Liver (tissue), 3 donors: ENCODE results near the gene CD33.

ENCODE experiments used
- CTCF ChIP-seq: fragments of 150-350 bp; IDR thresholded peaks from 2 replicates; pipeline ENCODE4 v1.5.1; 2017; ENCODE audit warnings: improper control_type of control experiment, low read depth, low read length; ENCODE audit not compliant: missing input control
- EGR1 ChIP-seq, 2 donors: IDR thresholded peaks; 2 replicates each; pipeline ENCODE4 v1.6.1; 2016 to 2018; ENCODE audit warnings: antibody characterized with exemption in 2 of 2, low read depth in 2 of 2
- FOXA1 ChIP-seq: IDR thresholded peaks from 2 replicates; pipeline ENCODE4 v1.6.1; 2016; ENCODE audit warnings: antibody characterized with exemption
- GABPA ChIP-seq, 2 donors: IDR thresholded peaks in 1 of 2; conservative IDR thresholded peaks in 1 of 2; 2 replicates each; pipeline ENCODE4 v1.6.1; 2016; ENCODE audit warnings: antibody characterized with exemption in 2 of 2, mild to moderate bottlenecking in 1 of 2, moderate library complexity in 1 of 2
- MAX ChIP-seq: IDR thresholded peaks from 2 replicates; pipeline ENCODE4 v1.6.1; 2016; ENCODE audit warnings: antibody characterized with exemption
- SP1 ChIP-seq: IDR thresholded peaks from 2 replicates; pipeline ENCODE4 v1.6.1; 2018; ENCODE audit warnings: antibody characterized with exemption, mild to moderate bottlenecking
- TAF1 ChIP-seq: conservative IDR thresholded peaks from 2 replicates; pipeline ENCODE4 v1.6.1; 2016; ENCODE audit warnings: antibody characterized with exemption, mild to moderate bottlenecking
- YY1 ChIP-seq: IDR thresholded peaks from 2 replicates; pipeline ENCODE4 v1.6.1; 2016; ENCODE audit warnings: antibody characterized with exemption, mild to moderate bottlenecking
- ZBTB33 ChIP-seq: IDR thresholded peaks from 2 replicates; pipeline ENCODE4 v1.6.1; 2016; ENCODE audit warnings: antibody characterized with exemption
- TF ChIP-seq, protein P1 (sequence below): IDR thresholded peaks from 2 replicates; pipeline ENCODE4 v1.6.1; 2016; ENCODE audit warnings: antibody characterized with exemption, mild to moderate bottlenecking
- donor health status: healthy.
- donor health status: healthy.

- TF ChIP-seq CTCF (no peak), MAX (no peak), ZBTB33 (no peak), GABPA (IDR thresholded peaks at IDR 0.05 in 1 of 2, conservative IDR thresholded peaks at IDR 0.05 in 1 of 2) (no peak), SP1 (no peak), TAF1 (no peak), EGR1 (IDR thresholded peaks at IDR 0.05; ENCODE audit: low read depth in 2 of 2) (no peak), YY1 (no peak), FOXA1 (no peak)
- TF ChIP-seq, protein P1, sequence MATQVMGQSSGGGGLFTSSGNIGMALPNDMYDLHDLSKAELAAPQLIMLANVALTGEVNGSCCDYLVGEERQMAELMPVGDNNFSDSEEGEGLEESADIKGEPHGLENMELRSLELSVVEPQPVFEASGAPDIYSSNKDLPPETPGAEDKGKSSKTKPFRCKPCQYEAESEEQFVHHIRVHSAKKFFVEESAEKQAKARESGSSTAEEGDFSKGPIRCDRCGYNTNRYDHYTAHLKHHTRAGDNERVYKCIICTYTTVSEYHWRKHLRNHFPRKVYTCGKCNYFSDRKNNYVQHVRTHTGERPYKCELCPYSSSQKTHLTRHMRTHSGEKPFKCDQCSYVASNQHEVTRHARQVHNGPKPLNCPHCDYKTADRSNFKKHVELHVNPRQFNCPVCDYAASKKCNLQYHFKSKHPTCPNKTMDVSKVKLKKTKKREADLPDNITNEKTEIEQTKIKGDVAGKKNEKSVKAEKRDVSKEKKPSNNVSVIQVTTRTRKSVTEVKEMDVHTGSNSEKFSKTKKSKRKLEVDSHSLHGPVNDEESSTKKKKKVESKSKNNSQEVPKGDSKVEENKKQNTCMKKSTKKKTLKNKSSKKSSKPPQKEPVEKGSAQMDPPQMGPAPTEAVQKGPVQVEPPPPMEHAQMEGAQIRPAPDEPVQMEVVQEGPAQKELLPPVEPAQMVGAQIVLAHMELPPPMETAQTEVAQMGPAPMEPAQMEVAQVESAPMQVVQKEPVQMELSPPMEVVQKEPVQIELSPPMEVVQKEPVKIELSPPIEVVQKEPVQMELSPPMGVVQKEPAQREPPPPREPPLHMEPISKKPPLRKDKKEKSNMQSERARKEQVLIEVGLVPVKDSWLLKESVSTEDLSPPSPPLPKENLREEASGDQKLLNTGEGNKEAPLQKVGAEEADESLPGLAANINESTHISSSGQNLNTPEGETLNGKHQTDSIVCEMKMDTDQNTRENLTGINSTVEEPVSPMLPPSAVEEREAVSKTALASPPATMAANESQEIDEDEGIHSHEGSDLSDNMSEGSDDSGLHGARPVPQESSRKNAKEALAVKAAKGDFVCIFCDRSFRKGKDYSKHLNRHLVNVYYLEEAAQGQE: no peak
Observed at GRCh38 chr19:51201712-51202111, 23.2 kb upstream of the CD33 start.
